Vagina (tissue), 2 donors: Measurements from ENCODE around the gene PLEKHH3. TPM values are rescaled to one million over a fixed set of nuclear protein-coding genes. Genes with fewer than 3 reads are reported as not detected.

Source experiments
- DNase-seq, 2 donors: peaks; one replicate each; pipeline ENCODE4 v3.0.0-alpha.2; 2017; ENCODE audit errors: extremely low spot score in 2 of 2
- H3K27ac ChIP-seq: fragments of 200-600 bp; sonication (generic); one replicate; pipeline ENCODE4 v1.5.1; 2019
- H3K27me3 ChIP-seq: fragments of 200-600 bp; sonication (generic); one replicate; pipeline ENCODE4 v1.5.1; 2019
- H3K36me3 ChIP-seq, 2 donors: fragments of 200-600 bp; sonication (generic); one replicate each; pipeline ENCODE4 v1.5.1; 2017 to 2019
- H3K4me1 ChIP-seq: fragments of 200-600 bp; sonication (generic); one replicate; pipeline ENCODE4 v1.5.1; 2019
- H3K4me3 ChIP-seq, 2 donors: fragments of 200-600 bp; sonication (generic); 1 replicate in 1 of 2; 2 replicates in 1 of 2; pipeline ENCODE4 v1.5.1; 2016 to 2019
- H3K9me3 ChIP-seq: fragments of 200-600 bp; sonication (generic); one replicate; pipeline ENCODE4 v1.5.1; 2019
- CTCF ChIP-seq, 3 experiments: fragments of 450-650 bp in 2 of 3; fragments of 200-600 bp in 1 of 3; sonication (generic) in 1 of 3; IDR thresholded peaks; one replicate each; pipeline ENCODE4 v1.5.1; 2017 to 2019; ENCODE audit warnings: antibody characterized with exemption in 3 of 3, mild to moderate bottlenecking in 2 of 3, moderate library complexity in 2 of 3
- POLR2A ChIP-seq, 2 donors: fragments of 450-650 bp; IDR thresholded peaks; one replicate each; pipeline ENCODE4 v1.6.1; 2017; ENCODE audit warnings: antibody characterized with exemption in 2 of 2, mild to moderate bottlenecking in 2 of 2, moderate library complexity in 2 of 2
- POLR2AphosphoS5 ChIP-seq, 2 donors: sonication (generic); formaldehyde crosslinking; IDR thresholded peaks; one replicate each; pipeline ENCODE4 v1.9.0; 2017; ENCODE audit warnings: antibody characterized with exemption in 2 of 2, mild to moderate bottlenecking in 2 of 2, low read depth in 1 of 2; ENCODE audit not compliant: insufficient read depth in 1 of 2
- intact Hi-C: fragments of 100-400 bp; cut with DNase I; formaldehyde crosslinking; loops from one replicate; pipeline ENCODE4 v1.15.1; 2023
- total RNA-seq: library from RNA; depleted of rRNA; stranded (reverse); fragments of >200 nt; gene quantifications from one replicate; pipeline ENCODE4 v1.2.3, GENCODE V29; 2016

The PLEKHH3 gene
- total RNA-seq, 1 donor from 2014 or later, result 44.9 TPM

GRCh38 chr17:42690596-42690995, 13.8 kb upstream of the PLEKHH3 start:
- no peaks in the 10 kb centered on the region for H3K4me1 ChIP-seq
- DNase-seq, result no peak
- intact Hi-C loops, result no loop called here
- no peak overlapping the region for H3K4me3 ChIP-seq
- H3K27me3 ChIP-seq, result no peaks in the 10 kb centered on the region
- TF ChIP-seq POLR2AphosphoS5 (IDR thresholded peaks at IDR 0.05; ENCODE audit: insufficient read depth in 1 of 2, low read depth in 1 of 2), result peak in 1 of 2 donors; percentile 4
- no peak for TF ChIP-seq POLR2A (IDR thresholded peaks at IDR 0.05)
- no peak for TF ChIP-seq CTCF (IDR thresholded peaks at IDR 0.05)
- peaks cover 0 to 9% of the 10 kb centered on the region in 2 donors for H3K36me3 ChIP-seq
- no peak overlapping the region for H3K27ac ChIP-seq
- no peaks in the 10 kb centered on the region for H3K9me3 ChIP-seq

- Histone ChIP-seq H3K36me3 (peaks cover 0 to 7% of the 10 kb centered on the region in 2 donors), H3K4me3 (no peak overlapping the region), H3K27me3 (no peaks in the 10 kb centered on the region), H3K27ac (no peak overlapping the region), H3K9me3 (no peaks in the 10 kb centered on the region), H3K4me1 (peaks cover 17% of the 10 kb centered on the region)
- no peak for DNase-seq
- TF ChIP-seq POLR2A (IDR thresholded peaks at IDR 0.05) (no peak), CTCF (IDR thresholded peaks at IDR 0.05) (no peak), POLR2AphosphoS5 (IDR thresholded peaks at IDR 0.05; ENCODE audit: insufficient read depth in 1 of 2, low read depth in 1 of 2) (no peak)
- intact Hi-C loops, result no loop called here
Observed at GRCh38 chr17:42687707-42688320, 11.0 kb upstream of the PLEKHH3 start.

- H3K9me3 ChIP-seq, result no peaks in the 10 kb centered on the region
- H3K27ac ChIP-seq, result no peak overlapping the region
- intact Hi-C loops, result no loop called here
- DNase-seq, result no peak
- TF ChIP-seq POLR2AphosphoS5 (IDR thresholded peaks at IDR 0.05; ENCODE audit: insufficient read depth in 1 of 2, low read depth in 1 of 2) (no peak), CTCF (IDR thresholded peaks at IDR 0.05) (no peak), POLR2A (IDR thresholded peaks at IDR 0.05) (no peak)
- peaks cover 0 to under 1% of the 10 kb centered on the region in 2 donors for H3K36me3 ChIP-seq
- peaks cover 28% of the 10 kb centered on the region for H3K4me1 ChIP-seq
- H3K27me3 ChIP-seq, result no peaks in the 10 kb centered on the region
- no peak overlapping the region for H3K4me3 ChIP-seq
Observed at GRCh38 chr17:42686520-42687128, 9.8 kb upstream of the PLEKHH3 start.

- no peaks in the 10 kb centered on the region for H3K36me3 ChIP-seq
- intact Hi-C loops, result no loop called here
Observed at GRCh38 chr17:42685831-42686230, 9.0 kb upstream of the PLEKHH3 start.

More at GRCh38 chr17:42685831-42686230, 9.0 kb upstream of the PLEKHH3 start:
- H3K4me3 ChIP-seq, result no peak overlapping the region
- no peaks in the 10 kb centered on the region for H3K27me3 ChIP-seq
- H3K9me3 ChIP-seq, result no peaks in the 10 kb centered on the region
- TF ChIP-seq POLR2AphosphoS5 (IDR thresholded peaks at IDR 0.05; ENCODE audit: insufficient read depth in 1 of 2, low read depth in 1 of 2), result no peak
- no peak for TF ChIP-seq CTCF (IDR thresholded peaks at IDR 0.05)
- no peak for TF ChIP-seq POLR2A (IDR thresholded peaks at IDR 0.05)
- peaks cover 36% of the 10 kb centered on the region for H3K4me1 ChIP-seq
- no peak for DNase-seq
- H3K27ac ChIP-seq, result no peak overlapping the region
